Measurements from ENCODE around the gene ETV6. TPM values are rescaled to one million over a fixed set of nuclear protein-coding genes. Genes with fewer than 3 reads are reported as not detected.

Gene ETV6
- polyA plus RNA-seq, 1 donor (not counting 4 experiments of a cell fraction or from before 2014, with no cell fraction given), result 5.3 TPM

- H3K9ac ChIP-seq (ENCODE audit: control insufficient read depth, extremely low read depth, insufficient read depth, low read length), result no peak overlapping the region
- H3K27me3 ChIP-seq (ENCODE audit: control insufficient read depth, extremely low read depth, insufficient read depth, low read length), result no peaks in the 10 kb centered on the region
- no peak overlapping the region for H3K27ac ChIP-seq (ENCODE audit: control insufficient read depth, insufficient read depth, low read length)
- dilution Hi-C loops (cut with MboI; ENCODE audit: extremely low pct_ligation_motif_present, low sequenced_read_pairs), result no loop called here
- no peaks in the 10 kb centered on the region for H4K20me1 ChIP-seq (ENCODE audit: control insufficient read depth, extremely low read depth, insufficient read depth, low read length)
- H3K79me2 ChIP-seq (ENCODE audit: control insufficient read depth, insufficient read depth, low read length), result peaks cover 2% of the 10 kb centered on the region
- TF ChIP-seq CTCF (optimal IDR thresholded peaks at IDR 0.05 in 1 of 3, IDR thresholded peaks at IDR 0.05 in 1 of 3, conservative IDR thresholded peaks at IDR 0.05 in 1 of 3; ENCODE audit: extremely low read depth in 1 of 3, insufficient read depth in 2 of 3, low read length in 3 of 3) (no peak), EZH2 (IDR thresholded peaks at IDR 0.05; ENCODE audit: low read length) (no peak)
- FAIRE-seq, result no peak
- no peak for DNase-seq (ENCODE audit: low read depth, low spot score)
- no peak overlapping the region for H3K4me2 ChIP-seq (ENCODE audit: control insufficient read depth, extremely low read depth, insufficient read depth, low read depth, low read length)
- no peak overlapping the region for H2AFZ ChIP-seq (ENCODE audit: control insufficient read depth, low read length)
- no peaks in the 10 kb centered on the region for H3K36me3 ChIP-seq (ENCODE audit: control insufficient read depth in 2 of 2, extremely low read depth in 1 of 2, insufficient read depth in 2 of 2, low read length in 2 of 2)
- peaks cover 29% of the 10 kb centered on the region for H3K4me1 ChIP-seq (ENCODE audit: control insufficient read depth, extremely low read depth, insufficient read depth, low read length)
- no peaks in the 10 kb centered on the region for H3K9me1 ChIP-seq (ENCODE audit: control insufficient read depth, extremely low read depth, insufficient read depth, low read length)
- no peak overlapping the region for H3K4me3 ChIP-seq (ENCODE audit: control insufficient read depth in 2 of 3, extremely low read depth in 1 of 3, insufficient read depth in 2 of 3, low read depth in 1 of 3, low read length in 3 of 3)
- H3K9me3 ChIP-seq (ENCODE audit: control insufficient read depth, low read depth, low read length), result no peaks in the 10 kb centered on the region
Measured at GRCh38 chr12:11716794-11717518, 67.5 kb downstream of the ETV6 start.

GRCh38 chr12:11717519-11717961 lies 68.1 kb downstream of the ETV6 start:
- dilution Hi-C loops (cut with MboI; ENCODE audit: extremely low pct_ligation_motif_present, low sequenced_read_pairs), result no loop called here
- no peaks in the 10 kb centered on the region for H3K9me1 ChIP-seq (ENCODE audit: control insufficient read depth, extremely low read depth, insufficient read depth, low read length)
- FAIRE-seq, result no peak
- H3K4me3 ChIP-seq (ENCODE audit: control insufficient read depth in 2 of 3, extremely low read depth in 1 of 3, insufficient read depth in 2 of 3, low read depth in 1 of 3, low read length in 3 of 3), result no peak overlapping the region
- H3K4me1 ChIP-seq (ENCODE audit: control insufficient read depth, extremely low read depth, insufficient read depth, low read length), result peaks cover 29% of the 10 kb centered on the region
- no peak overlapping the region for H3K4me2 ChIP-seq (ENCODE audit: control insufficient read depth, extremely low read depth, insufficient read depth, low read depth, low read length)
- no peaks in the 10 kb centered on the region for H3K9me3 ChIP-seq (ENCODE audit: control insufficient read depth, low read depth, low read length)
- TF ChIP-seq EZH2 (IDR thresholded peaks at IDR 0.05; ENCODE audit: low read length) (no peak), CTCF (optimal IDR thresholded peaks at IDR 0.05 in 1 of 3, IDR thresholded peaks at IDR 0.05 in 1 of 3, conservative IDR thresholded peaks at IDR 0.05 in 1 of 3; ENCODE audit: extremely low read depth in 1 of 3, insufficient read depth in 2 of 3, low read length in 3 of 3) (no peak)
- H3K27ac ChIP-seq (ENCODE audit: control insufficient read depth, insufficient read depth, low read length), result no peak overlapping the region
- H2AFZ ChIP-seq (ENCODE audit: control insufficient read depth, low read length), result no peak overlapping the region
- H4K20me1 ChIP-seq (ENCODE audit: control insufficient read depth, extremely low read depth, insufficient read depth, low read length), result no peaks in the 10 kb centered on the region
- no peaks in the 10 kb centered on the region for H3K36me3 ChIP-seq (ENCODE audit: control insufficient read depth in 2 of 2, extremely low read depth in 1 of 2, insufficient read depth in 2 of 2, low read length in 2 of 2)
- no peak overlapping the region for H3K9ac ChIP-seq (ENCODE audit: control insufficient read depth, extremely low read depth, insufficient read depth, low read length)
- no peaks in the 10 kb centered on the region for H3K27me3 ChIP-seq (ENCODE audit: control insufficient read depth, extremely low read depth, insufficient read depth, low read length)
- peaks cover 2% of the 10 kb centered on the region for H3K79me2 ChIP-seq (ENCODE audit: control insufficient read depth, insufficient read depth, low read length)
- no peak for DNase-seq (ENCODE audit: low read depth, low spot score)
